H1 (cell line): ENCODE measurements around the gene COG7.

ENCODE experiments used
- CTCF ChIP-seq, 3 experiments: IDR thresholded peaks; 1 replicate in 2 of 3; 2 replicates in 1 of 3; pipeline versions ENCODE4 v1.5.1 to v1.6.1; 2011; ENCODE audit warnings: low read length in 3 of 3, mild to moderate bottlenecking in 3 of 3, inconsistent platforms in 2 of 3, low read depth in 1 of 3, moderate library complexity in 1 of 3; ENCODE audit not compliant: insufficient read depth in 1 of 3; ENCODE audit errors: control extremely low read depth in 1 of 3
- MAFK ChIP-seq: IDR thresholded peaks from 2 replicates; pipeline ENCODE4 v1.6.1; 2012; ENCODE audit warnings: low read depth, mild to moderate bottlenecking, improper control_type of control experiment, low read length
- POLR2AphosphoS5 ChIP-seq: IDR thresholded peaks from 2 replicates; pipeline ENCODE4 v1.6.1; 2011; ENCODE audit warnings: low read depth, low read length
- SP2 ChIP-seq: IDR thresholded peaks from 2 replicates; pipeline ENCODE4 v1.6.1; 2012; ENCODE audit warnings: mild to moderate bottlenecking, low read length, inconsistent platforms
- TAF1 ChIP-seq: IDR thresholded peaks from 2 replicates; pipeline ENCODE4 v1.6.1; 2011; ENCODE audit warnings: mild to moderate bottlenecking, low read depth, low read length

GRCh38 chr16:23375643-23376042 is 77.3 kb downstream of the COG7 start:
- no peak for TF ChIP-seq MAFK
- no peak for TF ChIP-seq SP2
- no peak for TF ChIP-seq TAF1
- no peak for TF ChIP-seq CTCF (IDR thresholded peaks at IDR 0.05; ENCODE audit: control extremely low read depth in 1 of 3, insufficient read depth in 1 of 3, low read depth in 1 of 3, low read length in 3 of 3)
- TF ChIP-seq POLR2AphosphoS5 = no peak
